Skin epidermis (tissue), 12 donors: ENCODE measurements around the gene TMOD1.
"Not testable (repeated sequence)": the region's sequence is repeated elsewhere in the genome, so short reads cannot be mapped to it uniquely, and the experiment has no call there.

ENCODE experiments used
- H3K27ac ChIP-seq, 21 experiments: fragments of 200-600 bp; sonication (generic) in 11 of 21; one replicate each; pipeline ENCODE4 v1.5.0; 2020; ENCODE audit warnings: mild to moderate bottlenecking in 3 of 21, inconsistent platforms in 2 of 21, moderate library complexity in 2 of 21
- H3K4me3 ChIP-seq, 7 experiments: fragments of 200-600 bp; sonication (generic) in 2 of 7; one replicate each; pipeline ENCODE4 v1.5.0; 2020; ENCODE audit warnings: inconsistent platforms in 2 of 7, mild to moderate bottlenecking in 2 of 7, moderate library complexity in 1 of 7

TMOD1 gene

GRCh38 chr9:97560851-97561250 lies 59.4 kb downstream of the TMOD1 start:
- no peak overlapping the region for H3K27ac ChIP-seq
- H3K4me3 ChIP-seq: no peak overlapping the region

- Histone ChIP-seq H3K4me3 (no peak overlapping the region), H3K27ac (no peak overlapping the region)
Measured at GRCh38 chr9:97561501-97561900, 60.0 kb downstream of the TMOD1 start.

GRCh38 chr9:97562542-97562941 lies 61.1 kb downstream of the TMOD1 start:
- Histone ChIP-seq H3K4me3 (no peak overlapping the region), H3K27ac (no peak overlapping the region)

GRCh38 chr9:97563458-97564135 lies 62.1 kb downstream of the TMOD1 start:
- Histone ChIP-seq H3K27ac (peak overlapping the region in 1 of 21 experiments; percentile 31), H3K4me3 (no peak overlapping the region)

GRCh38 chr9:97564291-97565175 lies 63.1 kb downstream of the TMOD1 start:
- Histone ChIP-seq H3K4me3 (no peak overlapping the region), H3K27ac (peak overlapping the region in 4 of 21 experiments; percentile 16 to 34 (median 30))

- peak overlapping the region in 2 of 21 experiments; percentile 16 to 29 for H3K27ac ChIP-seq
Measured at GRCh38 chr9:97565262-97565661, 63.8 kb downstream of the TMOD1 start.

GRCh38 chr9:97567182-97567893 lies 65.9 kb downstream of the TMOD1 start:
- Histone ChIP-seq H3K27ac (no peak overlapping the region), H3K4me3 (no peak overlapping the region)

More at GRCh38 chr9:97565262-97565661, 63.8 kb downstream of the TMOD1 start:
- H3K4me3 ChIP-seq: no peak overlapping the region

- no peak overlapping the region for H3K4me3 ChIP-seq
- no peak overlapping the region for H3K27ac ChIP-seq
Measured at GRCh38 chr9:97567894-97568202, 66.4 kb downstream of the TMOD1 start.

- Histone ChIP-seq H3K27ac (no peak overlapping the region), H3K4me3 (no peak overlapping the region)
Measured at GRCh38 chr9:97568461-97569275, 67.2 kb downstream of the TMOD1 start.

- Histone ChIP-seq H3K27ac (no peak overlapping the region), H3K4me3 (no peak overlapping the region)
Measured at GRCh38 chr9:97570899-97571298, 69.4 kb downstream of the TMOD1 start.

GRCh38 chr9:97571664-97572063 lies 70.2 kb downstream of the TMOD1 start:
- Histone ChIP-seq H3K27ac (no peak overlapping the region), H3K4me3 (no peak overlapping the region)

GRCh38 chr9:97572196-97572891 lies 70.9 kb downstream of the TMOD1 start:
- Histone ChIP-seq H3K4me3 (no peak overlapping the region), H3K27ac (no peak overlapping the region)

- Histone ChIP-seq H3K27ac (peak overlapping the region in 1 of 21 experiments; percentile 12), H3K4me3 (no peak overlapping the region)
Measured at GRCh38 chr9:97572892-97573365, 71.5 kb downstream of the TMOD1 start.

- Histone ChIP-seq H3K4me3 (no peak overlapping the region), H3K27ac (no peak overlapping the region)
Measured at GRCh38 chr9:97573482-97574073, 72.1 kb downstream of the TMOD1 start.

GRCh38 chr9:97574101-97574571 lies 72.7 kb downstream of the TMOD1 start:
- H3K4me3 ChIP-seq, H3K27ac ChIP-seq: not testable (repeated sequence)

- H3K4me3 ChIP-seq: peak overlapping the region in 5 of 7 experiments; percentile 5 to 25 (median 18)
- H3K27ac ChIP-seq: peak overlapping the region in 1 of 21 experiments; percentile 42
Measured at GRCh38 chr9:97574921-97575672, 73.6 kb downstream of the TMOD1 start.

GRCh38 chr9:97575673-97576200 lies 74.3 kb downstream of the TMOD1 start:
- H3K4me3 ChIP-seq: peak overlapping the region in 2 of 7 experiments; percentile 5 to 22

More at GRCh38 chr9:97575673-97576200, 74.3 kb downstream of the TMOD1 start:
- no peak overlapping the region for H3K27ac ChIP-seq
